Measurements from ENCODE around the gene NUCKS1. TPM values are rescaled to one million over a fixed set of nuclear protein-coding genes. Genes with fewer than 3 reads are reported as not detected.

Gene NUCKS1
- total RNA-seq, 4 donors from 2014 or later, result 122 to 237 (median 177) TPM

- WGBS, 2 donors, result 76 to 80% methylated on average over 7 of the region's 7 CpGs
- no peak for DNase-seq
- intact Hi-C loops (cut with DNase I), result no loop called here
- H3K27ac ChIP-seq, result no peak overlapping the region
- no peak for TF ChIP-seq POLR2A (IDR thresholded peaks at IDR 0.05)
- TF ChIP-seq, protein P1, sequence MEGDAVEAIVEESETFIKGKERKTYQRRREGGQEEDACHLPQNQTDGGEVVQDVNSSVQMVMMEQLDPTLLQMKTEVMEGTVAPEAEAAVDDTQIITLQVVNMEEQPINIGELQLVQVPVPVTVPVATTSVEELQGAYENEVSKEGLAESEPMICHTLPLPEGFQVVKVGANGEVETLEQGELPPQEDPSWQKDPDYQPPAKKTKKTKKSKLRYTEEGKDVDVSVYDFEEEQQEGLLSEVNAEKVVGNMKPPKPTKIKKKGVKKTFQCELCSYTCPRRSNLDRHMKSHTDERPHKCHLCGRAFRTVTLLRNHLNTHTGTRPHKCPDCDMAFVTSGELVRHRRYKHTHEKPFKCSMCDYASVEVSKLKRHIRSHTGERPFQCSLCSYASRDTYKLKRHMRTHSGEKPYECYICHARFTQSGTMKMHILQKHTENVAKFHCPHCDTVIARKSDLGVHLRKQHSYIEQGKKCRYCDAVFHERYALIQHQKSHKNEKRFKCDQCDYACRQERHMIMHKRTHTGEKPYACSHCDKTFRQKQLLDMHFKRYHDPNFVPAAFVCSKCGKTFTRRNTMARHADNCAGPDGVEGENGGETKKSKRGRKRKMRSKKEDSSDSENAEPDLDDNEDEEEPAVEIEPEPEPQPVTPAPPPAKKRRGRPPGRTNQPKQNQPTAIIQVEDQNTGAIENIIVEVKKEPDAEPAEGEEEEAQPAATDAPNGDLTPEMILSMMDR (IDR thresholded peaks at IDR 0.05), result no peak
- H3K27me3 ChIP-seq, result no peaks in the 10 kb centered on the region
- H3K9me3 ChIP-seq, result no peaks in the 10 kb centered on the region
- H3K36me3 ChIP-seq, result no peaks in the 10 kb centered on the region
- H3K4me3 ChIP-seq (replicated peaks in 1 of 3), result no peak overlapping the region
- no peaks in the 10 kb centered on the region for H3K4me1 ChIP-seq
Observed at GRCh38 chr1:205688171-205689080, 61.6 kb downstream of the NUCKS1 start.

GRCh38 chr1:205687242-205687641 is 62.7 kb downstream of the NUCKS1 start:
- intact Hi-C loops (cut with DNase I), result no loop called here
- Histone ChIP-seq H3K4me3 (replicated peaks in 1 of 3) (no peak overlapping the region), H3K4me1 (no peaks in the 10 kb centered on the region), H3K36me3 (no peaks in the 10 kb centered on the region), H3K27ac (no peak overlapping the region), H3K27me3 (no peaks in the 10 kb centered on the region), H3K9me3 (no peaks in the 10 kb centered on the region)
- no peak for DNase-seq
- TF ChIP-seq, protein P1 (IDR thresholded peaks at IDR 0.05), result no peak
- TF ChIP-seq POLR2A (IDR thresholded peaks at IDR 0.05), result no peak
- 67 to 87% methylated on average over 2 of the region's 2 CpGs for WGBS, 2 donors

DNA sequence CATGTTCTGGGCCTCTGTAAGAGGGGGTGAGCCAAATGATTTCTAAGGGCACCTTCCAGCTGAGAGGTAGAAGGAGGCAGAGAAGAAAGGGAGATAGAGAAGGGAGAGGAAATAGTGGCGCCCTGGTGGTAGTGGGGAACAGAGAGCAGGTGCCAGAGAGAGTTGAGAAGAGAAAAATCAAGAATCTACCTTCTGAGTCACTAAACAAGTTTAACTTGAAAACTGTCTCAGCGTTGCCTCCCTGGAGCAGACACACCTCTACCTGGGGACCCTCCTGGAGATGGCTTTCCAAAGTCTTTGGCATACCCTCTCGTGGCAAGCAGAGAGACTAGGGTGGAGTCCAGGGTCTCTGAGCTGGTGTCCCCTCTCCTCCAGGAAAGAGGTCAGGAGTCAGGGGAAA is 68.6 kb downstream of the NUCKS1 start:
- no peaks in the 10 kb centered on the region for H3K9me3 ChIP-seq

DNA sequence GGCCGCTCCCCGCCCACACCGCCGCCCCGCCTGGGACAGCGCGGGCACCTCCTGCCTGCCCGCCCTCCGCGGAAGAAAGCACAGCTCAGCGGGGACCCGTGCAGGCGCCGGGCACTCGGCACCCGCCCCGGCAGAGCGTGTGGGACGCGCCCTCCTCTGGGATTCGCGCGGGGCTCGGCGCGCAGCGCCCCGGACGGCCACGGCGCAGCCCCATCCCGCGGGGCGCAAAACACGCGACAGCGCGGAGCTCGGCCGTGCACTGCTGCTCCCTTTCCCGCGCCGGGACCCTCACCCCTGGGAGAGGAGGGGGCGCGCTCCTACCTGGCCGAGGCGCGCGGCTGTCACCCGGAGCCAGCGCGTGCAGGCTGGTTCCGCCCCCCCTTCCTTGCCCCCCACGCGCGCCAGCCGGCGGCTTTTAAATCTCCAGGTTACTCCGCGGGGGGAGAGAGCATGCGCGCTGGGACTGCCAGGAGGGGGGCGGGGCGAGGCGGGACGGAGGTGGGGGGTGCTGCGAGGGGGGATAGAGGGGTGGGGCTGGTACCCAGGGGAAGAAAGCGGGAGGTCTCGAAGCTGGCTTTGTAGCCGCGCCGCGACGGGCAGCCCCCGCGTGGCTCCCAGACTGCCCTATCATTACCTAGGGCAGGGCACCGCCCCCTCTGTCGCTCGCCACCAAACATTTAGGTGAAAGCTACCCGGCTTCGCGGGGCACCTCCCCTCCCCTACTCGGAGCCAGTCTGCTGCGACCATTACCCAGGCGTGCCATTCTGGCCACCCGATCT is 69.7 kb downstream of the NUCKS1 start, which contains the start of gene SLC45A3:
Gene SLC45A3, minus strand, starts transcription at position 437 of the 779 bp plus-strand sequence. CDS start 15,853 bp downstream, outside the sequence.
- Histone ChIP-seq H3K36me3 (no peaks in the 10 kb centered on the region), H3K27ac (peak within 1 kb of the TSS in 2 of 3 donors; percentile 41 to 44), H3K4me3 (replicated peaks in 1 of 3) (peak within 1 kb of the TSS in 2 of 3 donors; percentile 23 to 60), H3K27me3 (no peaks in the 10 kb centered on the region), H3K4me1 (peaks cover 0 to 13% of the 10 kb centered on the region in 2 donors), H3K9me3 (no peaks in the 10 kb centered on the region)
- peak; percentile 44 to 50 for DNase-seq
- WGBS, 2 donors, result 1 to 2% methylated on average over 19 to 36 of the region's 86 CpGs
- intact Hi-C loops (cut with DNase I), result no loop called here
- TF ChIP-seq POLR2A (IDR thresholded peaks at IDR 0.05), result peak in 1 of 2 donors; percentile 10
- TF ChIP-seq, protein P1 (IDR thresholded peaks at IDR 0.05), result no peak

More for the DNA sequence above, 68.6 kb downstream of the NUCKS1 start:
- TF ChIP-seq, protein P1 (IDR thresholded peaks at IDR 0.05), result no peak
- no peak for TF ChIP-seq POLR2A (IDR thresholded peaks at IDR 0.05)
- 74 to 78% methylated on average over 3 of the region's 3 CpGs for WGBS, 2 donors
- H3K36me3 ChIP-seq, result no peaks in the 10 kb centered on the region
- H3K27ac ChIP-seq, result no peak overlapping the region
- H3K27me3 ChIP-seq, result no peaks in the 10 kb centered on the region
- intact Hi-C loops (cut with DNase I), result no loop called here
- peaks cover 0 to 13% of the 10 kb centered on the region in 2 donors for H3K4me1 ChIP-seq
- DNase-seq, result no peak
- H3K4me3 ChIP-seq (replicated peaks in 1 of 3), result no peak overlapping the region

All from thyroid gland (tissue), 4 donors.